GM19193 (cell line): ENCODE measurements around the gene PPP1R12B.

Experiments
- POLR2A ChIP-seq: IDR thresholded peaks from 4 replicates; pipeline ENCODE4 v1.6.1; 2011; ENCODE audit not compliant: insufficient read depth, insufficient read length; ENCODE audit errors: extremely low read depth

PPP1R12B gene

GRCh38 chr1:202348509-202349205, at the start of gene PPP1R12B:
TSS of gene PPP1R12B (plus strand) at chr1:202348699. CDS start at chr1:202348852, 153 bp downstream.
- TF ChIP-seq POLR2A: peak; percentile 70

- TF ChIP-seq POLR2A: no peak
Observed at GRCh38 chr1:202302166-202302565, 46.3 kb upstream of the PPP1R12B start.

- TF ChIP-seq POLR2A: no peak
Observed at GRCh38 chr1:202304375-202304774, 44.1 kb upstream of the PPP1R12B start.

GRCh38 chr1:202305168-202305567, 43.3 kb upstream of the PPP1R12B start:
- no peak for TF ChIP-seq POLR2A

GRCh38 chr1:202306535-202307345, 41.8 kb upstream of the PPP1R12B start:
- no peak for TF ChIP-seq POLR2A

GRCh38 chr1:202310071-202310725, 38.3 kb upstream of the PPP1R12B start:
- TF ChIP-seq POLR2A: no peak

GRCh38 chr1:202310746-202311145, 37.8 kb upstream of the PPP1R12B start:
- no peak for TF ChIP-seq POLR2A

GRCh38 chr1:202311875-202312635, 36.4 kb upstream of the PPP1R12B start:
- TF ChIP-seq POLR2A: no peak

GRCh38 chr1:202315576-202316168, 32.8 kb upstream of the PPP1R12B start:
- no peak for TF ChIP-seq POLR2A

- no peak for TF ChIP-seq POLR2A
Observed at GRCh38 chr1:202316186-202316585, 32.3 kb upstream of the PPP1R12B start.

GRCh38 chr1:202317941-202318925, 30.3 kb upstream of the PPP1R12B start:
- TF ChIP-seq POLR2A: no peak

GRCh38 chr1:202319381-202320080, 29.0 kb upstream of the PPP1R12B start:
- TF ChIP-seq POLR2A: no peak

- TF ChIP-seq POLR2A: no peak
Observed at GRCh38 chr1:202320081-202320405, 28.5 kb upstream of the PPP1R12B start.
